ENCODE measurements around the gene ZNF544. TPM values are rescaled to one million over a fixed set of nuclear protein-coding genes. Genes with fewer than 3 reads are reported as not detected.
"Not testable (repeated sequence)": the region's sequence is repeated elsewhere in the genome, so short reads cannot be mapped to it uniquely, and the experiment has no call there.

Gene ZNF544
- polyA plus RNA-seq, 6 donors from 2014 or later = 16.4 to 41.1 (median 23.1) TPM

DNA sequence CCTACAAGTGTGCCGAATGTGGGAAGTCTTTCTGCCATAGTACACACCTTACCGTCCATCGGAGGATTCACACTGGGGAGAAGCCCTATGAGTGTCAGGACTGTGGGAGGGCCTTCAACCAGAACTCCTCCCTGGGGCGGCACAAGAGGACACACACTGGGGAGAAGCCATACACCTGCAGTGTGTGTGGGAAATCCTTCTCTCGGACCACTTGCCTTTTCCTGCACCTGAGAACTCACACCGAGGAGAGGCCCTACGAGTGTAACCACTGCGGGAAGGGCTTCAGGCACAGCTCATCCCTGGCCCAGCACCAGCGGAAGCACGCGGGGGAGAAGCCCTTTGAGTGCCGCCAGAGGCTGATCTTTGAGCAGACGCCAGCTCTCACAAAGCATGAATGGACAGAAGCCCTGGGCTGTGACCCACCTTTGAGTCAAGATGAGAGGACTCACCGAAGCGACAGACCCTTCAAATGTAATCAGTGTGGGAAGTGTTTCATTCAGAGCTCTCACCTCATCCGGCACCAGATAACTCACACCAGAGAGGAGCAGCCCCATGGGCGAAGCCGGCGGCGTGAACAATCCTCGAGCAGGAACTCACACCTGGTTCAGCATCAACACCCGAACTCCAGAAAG is 66.1 kb downstream of the ZNF544 start:
- no peak for DNase-seq
- no peak overlapping the region for H3K4me3 Mint-ChIP-seq
- peaks cover 2 to 4% (median 3%) of the 10 kb centered on the region in 3 donors for H3K4me1 Mint-ChIP-seq
- peaks cover 27 to 44% of the 10 kb centered on the region in 2 donors for H3K36me3 Mint-ChIP-seq
- H3K9me3 Mint-ChIP-seq = peaks cover 6 to 44% (median 26%) of the 10 kb centered on the region in 7 donors
- peak overlapping the region in 1 of 6 donors; percentile 47 for H3K27ac Mint-ChIP-seq
- no peak for ATAC-seq (ENCODE audit: low read depth in 2 of 2)
- H3K27me3 Mint-ChIP-seq = no peaks in the 10 kb centered on the region

- no peak for ATAC-seq (ENCODE audit: low read depth in 2 of 2)
- Mint-ChIP-seq H3K4me1 (peaks cover 2 to 4% (median 2%) of the 10 kb centered on the region in 3 donors), H3K4me3 (no peak overlapping the region), H3K9me3 (peaks cover 6 to 44% (median 26%) of the 10 kb centered on the region in 7 donors), H3K27me3 (no peaks in the 10 kb centered on the region), H3K27ac (no peak overlapping the region), H3K36me3 (peaks cover 32 to 49% of the 10 kb centered on the region in 2 donors)
- DNase-seq = no peak
Observed at GRCh38 chr19:58296104-58296503, 67.4 kb downstream of the ZNF544 start.

GRCh38 chr19:58300620-58301019 is 71.9 kb downstream of the ZNF544 start:
- Mint-ChIP-seq H3K27ac (peak overlapping the region in 1 of 6 donors; percentile 52), H3K36me3 (peaks cover 6 to 18% of the 10 kb centered on the region in 2 donors), H3K4me1 (peaks cover 13 to 17% (median 17%) of the 10 kb centered on the region in 3 donors)

DNA sequence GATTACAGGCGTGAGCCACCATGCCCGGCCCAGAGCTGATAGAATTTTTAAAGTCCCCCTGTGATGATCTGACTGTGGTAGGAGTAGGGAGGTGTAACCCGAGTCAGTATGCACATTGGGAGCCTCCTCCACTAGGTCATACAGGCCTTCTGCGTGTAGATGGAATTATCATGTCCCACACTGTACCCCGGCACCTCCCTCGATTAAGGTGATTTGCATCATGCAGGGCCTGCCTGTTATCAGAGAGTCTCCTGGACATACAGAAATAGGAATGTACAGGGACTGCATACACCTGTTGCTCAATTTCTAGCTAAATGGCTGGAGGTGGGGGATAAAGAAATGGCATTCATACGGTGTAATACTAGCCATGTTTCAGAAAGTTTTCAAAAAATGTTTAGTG is 75.5 kb downstream of the ZNF544 start:
- Mint-ChIP-seq H3K4me1 (peaks cover 30 to 44% (median 35%) of the 10 kb centered on the region in 3 donors), H3K27me3 (no peaks in the 10 kb centered on the region), H3K27ac (peak overlapping the region; percentile 99 to 100 (median 99)), H3K4me3 (peak overlapping the region in 7 of 8 donors; percentile 57 to 99 (median 97)), H3K9me3 (peaks cover 0 to 1% (median 0%) of the 10 kb centered on the region in 7 donors), H3K36me3 (peaks cover 9 to 18% of the 10 kb centered on the region in 2 donors)
- DNase-seq = no peak
- no peak for ATAC-seq (ENCODE audit: low read depth in 2 of 2)

More at GRCh38 chr19:58300620-58301019, 71.9 kb downstream of the ZNF544 start:
- ATAC-seq (ENCODE audit: low read depth in 2 of 2) (no peak), DNase-seq (no peak)
- no peaks in the 10 kb centered on the region for H3K27me3 Mint-ChIP-seq
- peaks cover 0 to 9% (median 0%) of the 10 kb centered on the region in 7 donors for H3K9me3 Mint-ChIP-seq
- H3K4me3 Mint-ChIP-seq = no peak overlapping the region

GRCh38 chr19:58304748-58305064 is 76.0 kb downstream of the ZNF544 start:
- no peak for DNase-seq
- Mint-ChIP-seq H3K27me3 (no peaks in the 10 kb centered on the region), H3K4me3 (peak overlapping the region; percentile 93 to 100 (median 98)), H3K4me1 (peaks cover 30 to 44% (median 39%) of the 10 kb centered on the region in 3 donors), H3K9me3 (peaks cover 0 to under 1% (median 0%) of the 10 kb centered on the region in 7 donors), H3K36me3 (peaks cover 9 to 18% of the 10 kb centered on the region in 2 donors), H3K27ac (peak overlapping the region; percentile 99 to 100 (median 99))
- peak in 1 of 2 donors; percentile 2 for ATAC-seq (ENCODE audit: low read depth in 2 of 2)

DNA sequence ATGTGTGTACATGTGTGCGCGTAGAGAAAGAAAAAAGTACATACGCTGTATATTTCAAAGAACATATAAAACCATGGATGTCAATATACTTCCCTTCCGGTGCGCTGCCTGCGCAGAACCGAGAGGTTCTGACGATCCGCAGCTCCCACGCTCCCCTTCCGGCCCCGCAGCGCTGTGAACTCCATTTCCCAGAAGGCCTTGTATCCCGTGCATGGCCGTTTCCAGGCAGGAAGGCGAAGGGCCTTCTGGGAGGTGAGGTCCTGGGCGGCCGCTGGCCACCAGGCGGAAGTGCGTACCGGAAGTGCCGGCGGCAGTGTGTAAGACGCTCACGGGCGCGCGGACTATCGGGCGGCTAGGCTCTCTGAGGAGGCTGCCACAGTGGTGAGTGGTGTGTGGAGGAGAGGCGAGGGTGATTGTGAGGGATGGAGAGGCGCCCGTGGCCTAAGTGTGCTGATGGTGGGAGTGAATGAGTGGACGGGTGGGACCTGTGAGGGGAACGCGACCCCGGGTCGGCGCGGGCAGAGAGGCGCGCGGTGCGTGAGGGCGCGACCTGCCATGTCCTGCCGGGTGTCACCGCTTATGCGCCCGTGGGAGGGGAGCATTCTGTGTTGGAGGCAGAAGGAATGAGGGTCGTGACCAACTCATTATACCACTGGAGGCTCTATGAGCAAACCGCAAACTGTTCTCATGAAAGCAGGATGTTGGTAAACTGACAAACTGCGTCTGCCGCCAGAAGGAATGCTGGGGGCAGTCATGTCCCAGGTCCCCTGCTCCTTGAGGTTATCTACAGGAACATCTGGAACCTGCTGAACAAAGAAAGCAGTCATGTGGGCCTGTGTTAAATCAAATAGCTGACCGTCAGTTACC is 76.6 kb downstream of the ZNF544 start, which contains the start of gene ERVK3-1:
ERVK3-1 (plus strand) TSS at position 313 of the 867 bp plus-strand sequence. CDS start 6,792 bp downstream, outside the sequence.
- H3K27ac Mint-ChIP-seq = peak within 1 kb of the TSS; percentile 99 to 100 (median 99)
- peaks cover 9 to 18% of the 10 kb centered on the region in 2 donors for H3K36me3 Mint-ChIP-seq
- peak; percentile 91 to 92 for ATAC-seq (ENCODE audit: low read depth in 2 of 2)
- peak; percentile 96 for DNase-seq
- H3K4me1 Mint-ChIP-seq = peaks cover 34 to 47% (median 39%) of the 10 kb centered on the region in 3 donors
- H3K9me3 Mint-ChIP-seq = no peaks in the 10 kb centered on the region
- peak within 1 kb of the TSS; percentile 93 to 100 (median 98) for H3K4me3 Mint-ChIP-seq
- H3K27me3 Mint-ChIP-seq = no peaks in the 10 kb centered on the region

DNA sequence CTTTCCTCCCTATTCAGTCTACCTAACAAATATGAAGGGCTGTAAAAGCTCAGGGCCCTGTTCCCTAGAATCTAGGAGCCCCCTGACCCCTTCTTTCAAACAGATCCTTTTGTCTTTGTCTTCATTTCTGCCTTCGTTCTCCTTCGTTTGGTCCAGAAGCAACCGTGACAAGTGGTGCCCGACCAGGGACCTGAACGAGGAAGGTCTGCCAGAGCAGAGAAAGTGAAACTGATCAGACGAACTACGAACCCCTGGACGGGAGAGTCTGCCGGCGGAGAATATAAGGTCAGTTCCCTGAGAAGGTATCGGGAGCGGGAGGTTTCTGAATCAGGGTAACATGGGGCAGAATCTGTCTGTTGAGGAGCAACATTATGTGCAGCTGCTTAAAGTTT is 77.2 kb downstream of the ZNF544 start:
- DNase-seq (no peak), ATAC-seq (ENCODE audit: low read depth in 2 of 2) (no peak)
- H3K9me3 Mint-ChIP-seq = no peaks in the 10 kb centered on the region
- H3K27ac Mint-ChIP-seq = peak overlapping the region; percentile 99 to 100 (median 99)
- no peaks in the 10 kb centered on the region for H3K27me3 Mint-ChIP-seq
- H3K4me3 Mint-ChIP-seq = peak overlapping the region; percentile 93 to 100 (median 98)
- peaks cover 5 to 12% of the 10 kb centered on the region in 2 donors for H3K36me3 Mint-ChIP-seq
- peaks cover 35 to 48% (median 39%) of the 10 kb centered on the region in 3 donors for H3K4me1 Mint-ChIP-seq

DNA sequence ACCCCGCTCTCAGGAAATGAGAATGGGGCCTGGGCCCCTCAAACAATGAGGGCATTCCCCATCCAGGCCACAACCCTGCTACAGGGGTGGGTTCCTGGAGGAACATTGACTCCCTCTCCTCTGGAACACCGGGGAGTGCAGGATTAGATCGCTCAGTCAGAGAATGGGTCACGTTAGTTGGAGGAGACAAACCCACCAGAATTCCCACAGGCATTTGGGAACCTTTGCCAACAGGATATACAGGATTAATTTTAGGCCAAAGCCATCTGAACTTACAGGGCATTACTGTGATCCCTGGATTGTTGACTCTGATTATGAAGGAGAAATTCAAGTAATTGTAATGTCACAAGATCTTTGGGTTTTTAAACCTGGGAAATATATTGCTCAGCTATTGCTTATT is 79.0 kb downstream of the ZNF544 start:
- Mint-ChIP-seq H3K27ac (peak overlapping the region in 1 of 6 donors; percentile 75), H3K36me3 (peaks cover 19 to 22% of the 10 kb centered on the region in 2 donors), H3K27me3 (no peaks in the 10 kb centered on the region), H3K9me3 (no peaks in the 10 kb centered on the region), H3K4me3 (peak overlapping the region in 4 of 8 donors; percentile 15 to 67 (median 30)), H3K4me1 (peaks cover 37 to 48% (median 43%) of the 10 kb centered on the region in 3 donors)
- ATAC-seq (ENCODE audit: low read depth in 2 of 2) (no peak), DNase-seq (no peak)

DNA sequence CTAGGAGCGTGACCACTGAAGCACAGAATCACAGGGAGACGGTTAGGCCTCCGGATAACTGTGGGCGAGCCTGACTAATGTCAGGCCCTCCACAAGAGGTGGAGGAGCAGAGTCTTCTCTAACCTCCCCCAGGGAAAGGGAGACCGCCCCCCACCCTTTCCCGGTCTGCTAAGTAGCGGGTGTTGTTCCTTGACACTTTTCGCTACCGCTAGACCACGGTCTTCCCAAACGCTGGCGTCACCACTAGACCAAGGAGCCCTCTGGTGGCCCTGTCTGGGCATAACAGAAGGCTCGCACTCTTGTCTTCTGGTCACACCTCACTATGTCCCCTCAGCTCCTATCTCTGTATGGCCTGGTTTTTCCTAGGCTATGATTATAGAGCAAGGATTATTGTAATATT is 82.0 kb downstream of the ZNF544 start:
- H3K9me3 Mint-ChIP-seq; ATAC-seq (ENCODE audit: low read depth in 2 of 2); DNase-seq; H3K4me3 Mint-ChIP-seq; H3K27me3 Mint-ChIP-seq: not testable (repeated sequence)
- Mint-ChIP-seq H3K36me3 (peaks cover 20 to 34% of the 10 kb centered on the region in 2 donors), H3K27ac (peak overlapping the region in 1 of 6 donors; percentile 54), H3K4me1 (peaks cover 24 to 32% (median 30%) of the 10 kb centered on the region in 3 donors)

GRCh38 chr19:58311345-58311865 is 82.7 kb downstream of the ZNF544 start:
- no peaks in the 10 kb centered on the region for H3K27me3 Mint-ChIP-seq
- peaks cover 18 to 25% (median 24%) of the 10 kb centered on the region in 3 donors for H3K4me1 Mint-ChIP-seq
- no peak for ATAC-seq (ENCODE audit: low read depth in 2 of 2)
- H3K36me3 Mint-ChIP-seq = peaks cover 20 to 34% of the 10 kb centered on the region in 2 donors
- no peak overlapping the region for H3K27ac Mint-ChIP-seq
- no peaks in the 10 kb centered on the region for H3K9me3 Mint-ChIP-seq
- H3K4me3 Mint-ChIP-seq = no peak overlapping the region
- no peak for DNase-seq

Other genes with a start within 250 kb of the ZNF544 start
- 10 to 100 TPM in 3 of 6 donors, 1 to 10 TPM in 3; 6.1 to 16.0 (median 9.3) TPM for gene ZNF606, start 226.1 kb upstream of the ZNF544 start, polyA plus RNA-seq (ENCODE audit: low read depth in 6 of 6)
- gene ZSCAN1, start 194.9 kb upstream of the ZNF544 start, polyA plus RNA-seq (ENCODE audit: low read depth in 6 of 6) = not detected
- 10 to 100 TPM in 1 of 6 donors, 1 to 10 TPM in 4, not detected in 1; 4.2 to 11.1 (median 5.6) TPM for gene ZNF135, start 169.6 kb upstream of the ZNF544 start, polyA plus RNA-seq (ENCODE audit: low read depth in 6 of 6)
- 10 to 100 TPM; 22.2 to 39.2 (median 36.7) TPM for gene ZSCAN18, start 130.7 kb upstream of the ZNF544 start, polyA plus RNA-seq (ENCODE audit: low read depth in 6 of 6)
- gene ZNF329, start 78.1 kb upstream of the ZNF544 start, polyA plus RNA-seq (ENCODE audit: low read depth in 6 of 6) = 10 to 100 TPM in 1 of 6 donors, 1 to 10 TPM in 5; 2.5 to 11.2 (median 5.6) TPM
- 10 to 100 TPM; 45.1 to 65.9 (median 55.5) TPM for gene ZNF274, start 45.9 kb upstream of the ZNF544 start, polyA plus RNA-seq (ENCODE audit: low read depth in 6 of 6)
- gene ZNF8, start 50.0 kb downstream of the ZNF544 start, polyA plus RNA-seq (ENCODE audit: low read depth in 6 of 6) = 1 to 10 TPM in 1 of 6 donors, under 1 TPM in 4, not detected in 1; 0.21 to 1.0 (median 0.70) TPM
- 10 to 100 TPM; 47.2 to 88.7 (median 74.6) TPM for gene ERVK3-1, start 76.5 kb downstream of the ZNF544 start, polyA plus RNA-seq (ENCODE audit: low read depth in 6 of 6)
- 1 to 10 TPM in 5 of 6 donors, not detected in 1; 1.5 to 5.2 (median 2.1) TPM for gene ZSCAN22, start 98.1 kb downstream of the ZNF544 start, polyA plus RNA-seq (ENCODE audit: low read depth in 6 of 6)
- 10 to 100 TPM; 30.6 to 68.3 (median 50.9) TPM for gene A1BG, start 124.6 kb downstream of the ZNF544 start, polyA plus RNA-seq (ENCODE audit: low read depth in 6 of 6)
- 1 to 10 TPM in 3 of 6 donors, under 1 TPM in 3; 0.23 to 2.3 (median 1.5) TPM for gene ZNF497, start 133.8 kb downstream of the ZNF544 start, polyA plus RNA-seq (ENCODE audit: low read depth in 6 of 6)
- 10 to 100 TPM in 2 of 6 donors, 1 to 10 TPM in 4; 7.5 to 13.5 (median 8.5) TPM for gene ZNF837, start 152.1 kb downstream of the ZNF544 start, polyA plus RNA-seq (ENCODE audit: low read depth in 6 of 6)
- 1,000 to 10,000 TPM; 1,545 to 2,332 (median 1,783) TPM for gene RPS5, start 158.4 kb downstream of the ZNF544 start, polyA plus RNA-seq (ENCODE audit: low read depth in 6 of 6)
- gene RNF225, start 166.7 kb downstream of the ZNF544 start, polyA plus RNA-seq (ENCODE audit: low read depth in 6 of 6) = not detected
- gene ZNF584, start 179.7 kb downstream of the ZNF544 start, polyA plus RNA-seq (ENCODE audit: low read depth in 6 of 6) = 1 to 10 TPM; 3.6 to 6.2 (median 4.5) TPM
- 1 to 10 TPM in 5 of 6 donors, not detected in 1; 2.1 to 3.8 (median 3.2) TPM for gene ZNF132, start 211.2 kb downstream of the ZNF544 start, polyA plus RNA-seq (ENCODE audit: low read depth in 6 of 6)
- 1 to 10 TPM in 5 of 6 donors, under 1 TPM in 1; 0.96 to 3.7 (median 2.4) TPM for gene ZNF324B, start 222.7 kb downstream of the ZNF544 start, polyA plus RNA-seq (ENCODE audit: low read depth in 6 of 6)
- 10 to 100 TPM in 5 of 6 donors, 1 to 10 TPM in 1; 8.5 to 30.0 (median 14.4) TPM for gene ZNF324, start 238.2 kb downstream of the ZNF544 start, polyA plus RNA-seq (ENCODE audit: low read depth in 6 of 6)
- 1 to 10 TPM; 4.1 to 6.2 (median 5.0) TPM for gene ZNF446, start 247.4 kb downstream of the ZNF544 start, polyA plus RNA-seq (ENCODE audit: low read depth in 6 of 6)